Stimulated activated CD8-positive, alpha-beta memory T cell treated with anti-CD3 and anti-CD28 coated beads, Interleukin-2, amount 100 ng/mL, for 1 hour (primary cell): Measurements from ENCODE around the gene TXNDC9.
"Not testable (repeated sequence)": the region's sequence is repeated elsewhere in the genome, so short reads cannot be mapped to it uniquely, and the experiment has no call there.

Experiments used
- DNase-seq, 2 donors: peaks; one replicate each; pipeline ENCODE4 v3.0.0-alpha.2; 2020; ENCODE audit warnings: low read depth in 2 of 2

The TXNDC9 gene

GRCh38 chr2:99335911-99336803, at the start of gene TXNDC9:
TXNDC9 (minus strand) TSS chr2:99336333; CDS start chr2:99333210, 3,123 bp downstream.
- DNase-seq = peak; percentile 95 to 96

- DNase-seq = no peak
Observed at GRCh38 chr2:99382143-99382542, 46.0 kb upstream of the TXNDC9 start.

- no peak for DNase-seq
Observed at GRCh38 chr2:99380376-99381010, 44.4 kb upstream of the TXNDC9 start.

GRCh38 chr2:99377879-99378278, 41.7 kb upstream of the TXNDC9 start:
- no peak for DNase-seq

- DNase-seq = no peak
Observed at GRCh38 chr2:99376254-99376864, 40.2 kb upstream of the TXNDC9 start.

- no peak for DNase-seq
Observed at GRCh38 chr2:99374747-99375146, 38.6 kb upstream of the TXNDC9 start.

- DNase-seq = no peak
Observed at GRCh38 chr2:99373144-99373543, 37.0 kb upstream of the TXNDC9 start.

GRCh38 chr2:99368854-99369253, 32.7 kb upstream of the TXNDC9 start:
- DNase-seq = not testable (repeated sequence)

- DNase-seq = no peak
Observed at GRCh38 chr2:99365661-99366060, 29.5 kb upstream of the TXNDC9 start.

GRCh38 chr2:99356853-99357252, 20.7 kb upstream of the TXNDC9 start:
- DNase-seq = no peak

- DNase-seq = not testable (repeated sequence)
Observed at GRCh38 chr2:99354825-99355224, 18.7 kb upstream of the TXNDC9 start.

- no peak for DNase-seq
Observed at GRCh38 chr2:99354070-99354469, 17.9 kb upstream of the TXNDC9 start.

- DNase-seq = no peak
Observed at GRCh38 chr2:99350194-99350593, 14.1 kb upstream of the TXNDC9 start.

GRCh38 chr2:99348173-99348572, 12.0 kb upstream of the TXNDC9 start:
- DNase-seq = no peak

- no peak for DNase-seq
Observed at GRCh38 chr2:99346218-99346617, 10.1 kb upstream of the TXNDC9 start.

- DNase-seq = not testable (repeated sequence)
Observed at GRCh38 chr2:99345446-99345845, 9.3 kb upstream of the TXNDC9 start.

GRCh38 chr2:99342536-99342935, 6.4 kb upstream of the TXNDC9 start:
- DNase-seq = no peak

- DNase-seq = no peak
Observed at GRCh38 chr2:99340669-99341236, 4.6 kb upstream of the TXNDC9 start.

GRCh38 chr2:99338029-99338585, 2.0 kb upstream of the TXNDC9 start:
- no peak for DNase-seq

GRCh38 chr2:99337113-99338028, 1.2 kb upstream of the TXNDC9 start, which contains the start of gene EIF5B:
EIF5B (plus strand) TSS chr2:99337389; CDS start chr2:99337555, 166 bp downstream.
- DNase-seq = peak; percentile 83 to 90

GRCh38 chr2:99336804-99337112, 625 bp upstream of the TXNDC9 start:
- peak in 1 of 2 donors; percentile 0 for DNase-seq
